Cardiac fibroblast (primary cell): ENCODE measurements around the gene RSPRY1.
"Not testable (repeated sequence)": the region's sequence is repeated elsewhere in the genome, so short reads cannot be mapped to it uniquely, and the experiment has no call there.

Experiments used
- DNase-seq, 2 donors: peaks; one replicate each; pipeline versions ENCODE4 v3.0.0 to v3.0.0-alpha.2; 2010; ENCODE audit warnings: low read depth in 2 of 2
- H3K4me3 ChIP-seq, 2 donors: replicated peaks in 1 of 2; 1 replicate in 1 of 2; 2 replicates in 1 of 2; pipeline ENCODE4 v1.5.1; 2011; ENCODE audit warnings: low read depth in 2 of 2, low read length in 2 of 2, mild to moderate bottlenecking in 2 of 2, moderate library complexity in 1 of 2
- TF ChIP-seq, protein P1 (sequence below): IDR thresholded peaks from one replicate; pipeline ENCODE4 v1.5.1; 2011; ENCODE audit warnings: low read depth, mild to moderate bottlenecking, low read length, inconsistent platforms

Gene RSPRY1

DNA sequence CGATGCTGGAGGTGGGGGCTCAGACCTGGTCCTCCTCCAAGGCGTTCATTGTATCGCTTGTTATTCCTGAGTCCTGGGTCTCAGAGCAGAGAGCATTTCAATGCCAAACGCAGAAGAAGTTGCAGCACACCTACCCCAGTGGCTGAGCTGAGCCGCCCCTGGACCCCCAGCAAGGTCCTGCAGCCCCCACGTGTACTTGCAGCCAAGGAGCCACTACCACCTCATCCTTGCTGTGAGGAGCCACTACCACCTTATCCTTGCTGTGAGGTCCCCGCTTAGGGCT lies 84.9 kb downstream of the RSPRY1 start:
- DNase-seq = no peak
- TF ChIP-seq, protein P1, sequence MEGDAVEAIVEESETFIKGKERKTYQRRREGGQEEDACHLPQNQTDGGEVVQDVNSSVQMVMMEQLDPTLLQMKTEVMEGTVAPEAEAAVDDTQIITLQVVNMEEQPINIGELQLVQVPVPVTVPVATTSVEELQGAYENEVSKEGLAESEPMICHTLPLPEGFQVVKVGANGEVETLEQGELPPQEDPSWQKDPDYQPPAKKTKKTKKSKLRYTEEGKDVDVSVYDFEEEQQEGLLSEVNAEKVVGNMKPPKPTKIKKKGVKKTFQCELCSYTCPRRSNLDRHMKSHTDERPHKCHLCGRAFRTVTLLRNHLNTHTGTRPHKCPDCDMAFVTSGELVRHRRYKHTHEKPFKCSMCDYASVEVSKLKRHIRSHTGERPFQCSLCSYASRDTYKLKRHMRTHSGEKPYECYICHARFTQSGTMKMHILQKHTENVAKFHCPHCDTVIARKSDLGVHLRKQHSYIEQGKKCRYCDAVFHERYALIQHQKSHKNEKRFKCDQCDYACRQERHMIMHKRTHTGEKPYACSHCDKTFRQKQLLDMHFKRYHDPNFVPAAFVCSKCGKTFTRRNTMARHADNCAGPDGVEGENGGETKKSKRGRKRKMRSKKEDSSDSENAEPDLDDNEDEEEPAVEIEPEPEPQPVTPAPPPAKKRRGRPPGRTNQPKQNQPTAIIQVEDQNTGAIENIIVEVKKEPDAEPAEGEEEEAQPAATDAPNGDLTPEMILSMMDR = no peak
- no peak overlapping the region for H3K4me3 ChIP-seq

DNA sequence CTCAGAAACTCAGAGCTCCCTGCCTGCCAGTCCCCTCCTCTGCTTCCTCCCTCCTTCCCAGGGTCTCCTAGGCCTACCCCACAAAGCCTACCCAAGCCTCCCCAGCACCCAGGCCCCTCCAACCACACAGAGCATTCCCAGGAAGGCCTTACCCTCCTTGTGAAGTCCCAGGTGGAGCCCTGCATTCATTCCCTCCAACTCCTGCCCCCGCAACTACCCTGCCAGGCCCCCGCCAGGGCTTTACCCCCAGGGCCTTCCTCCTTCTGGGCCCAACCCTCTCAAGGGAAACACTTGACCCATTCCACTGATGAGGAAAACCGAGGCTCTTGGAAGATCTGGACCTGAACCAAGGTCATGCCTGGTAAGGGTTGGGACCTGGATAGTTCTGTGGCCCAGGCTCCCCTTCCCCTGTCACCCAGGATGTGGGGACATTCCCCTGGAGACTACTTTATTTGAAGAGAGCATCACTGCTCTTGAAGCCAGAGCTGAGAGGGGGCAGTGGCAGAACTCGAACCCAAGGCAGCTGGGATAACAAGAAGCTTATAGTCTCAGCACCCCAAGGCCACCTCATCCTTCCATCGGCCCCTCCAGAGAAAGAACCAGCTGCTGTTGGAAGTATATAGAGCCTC lies 85.9 kb downstream of the RSPRY1 start:
- no peak for DNase-seq
- no peak overlapping the region for H3K4me3 ChIP-seq

GRCh38 chr16:57273359-57273758 lies 87.2 kb downstream of the RSPRY1 start:
- no peak overlapping the region for H3K4me3 ChIP-seq
- TF ChIP-seq, protein P1 = no peak
- DNase-seq = no peak

More for the DNA sequence above, 85.9 kb downstream of the RSPRY1 start:
- TF ChIP-seq, protein P1 = no peak

- no peak overlapping the region for H3K4me3 ChIP-seq
- DNase-seq = no peak
- TF ChIP-seq, protein P1 = no peak
These were observed 87.7 kb downstream of the RSPRY1 start for GRCh38 chr16:57273826-57274225.

DNA sequence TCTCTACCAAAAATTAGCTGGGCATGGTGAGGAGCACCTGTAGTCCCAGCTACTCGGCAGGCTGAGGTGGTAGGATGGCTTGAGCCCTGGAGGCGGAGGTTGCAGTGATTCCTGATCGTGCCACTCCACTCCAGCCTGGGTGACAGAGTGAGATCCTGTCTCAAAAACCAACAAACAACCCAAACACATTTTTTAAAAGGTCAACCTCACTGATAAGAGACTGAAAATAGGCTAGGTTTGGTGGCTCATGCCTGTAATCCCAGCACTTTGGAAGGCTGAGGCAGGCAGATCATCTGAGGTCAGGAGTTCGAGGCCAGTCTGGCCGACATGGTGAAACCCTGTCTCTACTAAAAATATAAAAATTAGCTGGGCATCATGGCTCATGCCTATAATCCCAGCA lies 89.8 kb downstream of the RSPRY1 start:
- not testable (repeated sequence) for DNase-seq, H3K4me3 ChIP-seq

DNA sequence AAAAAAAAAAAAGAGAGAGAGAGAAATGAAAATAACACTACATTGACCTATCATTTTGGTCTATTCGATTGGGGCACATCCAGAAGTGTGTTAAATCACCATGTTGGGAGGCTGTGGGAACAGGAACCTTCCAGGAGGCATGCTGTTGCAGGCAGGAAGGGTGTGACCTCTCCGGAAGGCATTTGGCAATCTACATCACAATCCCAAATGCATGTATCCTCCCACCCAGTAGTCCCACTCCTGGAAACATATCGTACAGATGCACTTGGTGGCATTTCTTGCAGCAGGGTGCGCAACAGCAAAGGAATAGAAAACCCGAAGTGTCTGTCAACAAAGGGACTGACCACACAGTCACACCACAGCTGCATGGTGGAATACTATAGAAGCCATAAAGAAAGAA lies 90.5 kb downstream of the RSPRY1 start:
- TF ChIP-seq, protein P1 = no peak
- DNase-seq = peak; percentile 39 to 54
- no peak overlapping the region for H3K4me3 ChIP-seq

- TF ChIP-seq, protein P1 = no peak
- DNase-seq = peak; percentile 46 to 76
- H3K4me3 ChIP-seq = no peak overlapping the region
These were observed 91.5 kb downstream of the RSPRY1 start for GRCh38 chr16:57277586-57277985.
